Measurements from ENCODE around the gene HELZ. TPM values are rescaled to one million over a fixed set of nuclear protein-coding genes. Genes with fewer than 3 reads are reported as not detected.

The HELZ gene
- total RNA-seq, 1 experiment from 2014 or later = 40.5 TPM

DNA sequence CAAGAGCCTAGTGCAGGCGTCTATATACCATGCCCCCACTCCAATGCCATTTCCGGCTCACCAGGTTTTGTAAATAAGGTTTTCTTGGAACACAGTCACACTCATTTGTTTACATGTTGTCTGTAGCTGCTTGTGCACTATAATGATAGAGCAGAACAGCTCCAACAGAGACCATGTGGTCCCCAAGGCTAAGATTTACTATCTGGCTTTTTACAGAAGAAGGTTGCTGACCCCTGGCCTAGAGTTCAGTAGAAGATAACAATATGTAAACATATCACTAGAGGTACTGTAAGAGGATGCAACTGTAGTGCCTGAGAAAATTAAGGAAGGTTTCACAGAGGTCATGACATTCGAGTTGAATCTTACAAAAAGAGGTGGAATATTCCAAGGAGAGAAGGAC lies 134.4 kb downstream of the HELZ start:
- no peaks in the 10 kb centered on the region for H3K79me2 ChIP-seq (ENCODE audit: insufficient read depth, low read length)
- no peak for TF ChIP-seq JUND (IDR thresholded peaks at IDR 0.05)
- TF ChIP-seq RAD21 (IDR thresholded peaks at IDR 0.05; ENCODE audit: low read depth) = no peak
- TF ChIP-seq SP1 (IDR thresholded peaks at IDR 0.05; ENCODE audit: low read depth) = no peak
- no peak for TF ChIP-seq POLR2AphosphoS5 (IDR thresholded peaks at IDR 0.05; ENCODE audit: low read depth, low read length)
- no peak for TF ChIP-seq ZBTB33 (IDR thresholded peaks at IDR 0.05; ENCODE audit: extremely low read depth, insufficient replicate concordance, low read length)
- TF ChIP-seq, protein P1, sequence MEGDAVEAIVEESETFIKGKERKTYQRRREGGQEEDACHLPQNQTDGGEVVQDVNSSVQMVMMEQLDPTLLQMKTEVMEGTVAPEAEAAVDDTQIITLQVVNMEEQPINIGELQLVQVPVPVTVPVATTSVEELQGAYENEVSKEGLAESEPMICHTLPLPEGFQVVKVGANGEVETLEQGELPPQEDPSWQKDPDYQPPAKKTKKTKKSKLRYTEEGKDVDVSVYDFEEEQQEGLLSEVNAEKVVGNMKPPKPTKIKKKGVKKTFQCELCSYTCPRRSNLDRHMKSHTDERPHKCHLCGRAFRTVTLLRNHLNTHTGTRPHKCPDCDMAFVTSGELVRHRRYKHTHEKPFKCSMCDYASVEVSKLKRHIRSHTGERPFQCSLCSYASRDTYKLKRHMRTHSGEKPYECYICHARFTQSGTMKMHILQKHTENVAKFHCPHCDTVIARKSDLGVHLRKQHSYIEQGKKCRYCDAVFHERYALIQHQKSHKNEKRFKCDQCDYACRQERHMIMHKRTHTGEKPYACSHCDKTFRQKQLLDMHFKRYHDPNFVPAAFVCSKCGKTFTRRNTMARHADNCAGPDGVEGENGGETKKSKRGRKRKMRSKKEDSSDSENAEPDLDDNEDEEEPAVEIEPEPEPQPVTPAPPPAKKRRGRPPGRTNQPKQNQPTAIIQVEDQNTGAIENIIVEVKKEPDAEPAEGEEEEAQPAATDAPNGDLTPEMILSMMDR (IDR thresholded peaks at IDR 0.05 in 2 of 3, conservative IDR thresholded peaks at IDR 0.05 in 1 of 3; ENCODE audit: borderline replicate concordance in 1 of 3, insufficient read depth in 1 of 3, low read depth in 2 of 3, low read length in 2 of 3) = no peak
- TF ChIP-seq, protein P2, sequence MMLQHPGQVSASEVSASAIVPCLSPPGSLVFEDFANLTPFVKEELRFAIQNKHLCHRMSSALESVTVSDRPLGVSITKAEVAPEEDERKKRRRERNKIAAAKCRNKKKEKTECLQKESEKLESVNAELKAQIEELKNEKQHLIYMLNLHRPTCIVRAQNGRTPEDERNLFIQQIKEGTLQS (IDR thresholded peaks at IDR 0.05) = no peak
- TF ChIP-seq, protein P3, sequence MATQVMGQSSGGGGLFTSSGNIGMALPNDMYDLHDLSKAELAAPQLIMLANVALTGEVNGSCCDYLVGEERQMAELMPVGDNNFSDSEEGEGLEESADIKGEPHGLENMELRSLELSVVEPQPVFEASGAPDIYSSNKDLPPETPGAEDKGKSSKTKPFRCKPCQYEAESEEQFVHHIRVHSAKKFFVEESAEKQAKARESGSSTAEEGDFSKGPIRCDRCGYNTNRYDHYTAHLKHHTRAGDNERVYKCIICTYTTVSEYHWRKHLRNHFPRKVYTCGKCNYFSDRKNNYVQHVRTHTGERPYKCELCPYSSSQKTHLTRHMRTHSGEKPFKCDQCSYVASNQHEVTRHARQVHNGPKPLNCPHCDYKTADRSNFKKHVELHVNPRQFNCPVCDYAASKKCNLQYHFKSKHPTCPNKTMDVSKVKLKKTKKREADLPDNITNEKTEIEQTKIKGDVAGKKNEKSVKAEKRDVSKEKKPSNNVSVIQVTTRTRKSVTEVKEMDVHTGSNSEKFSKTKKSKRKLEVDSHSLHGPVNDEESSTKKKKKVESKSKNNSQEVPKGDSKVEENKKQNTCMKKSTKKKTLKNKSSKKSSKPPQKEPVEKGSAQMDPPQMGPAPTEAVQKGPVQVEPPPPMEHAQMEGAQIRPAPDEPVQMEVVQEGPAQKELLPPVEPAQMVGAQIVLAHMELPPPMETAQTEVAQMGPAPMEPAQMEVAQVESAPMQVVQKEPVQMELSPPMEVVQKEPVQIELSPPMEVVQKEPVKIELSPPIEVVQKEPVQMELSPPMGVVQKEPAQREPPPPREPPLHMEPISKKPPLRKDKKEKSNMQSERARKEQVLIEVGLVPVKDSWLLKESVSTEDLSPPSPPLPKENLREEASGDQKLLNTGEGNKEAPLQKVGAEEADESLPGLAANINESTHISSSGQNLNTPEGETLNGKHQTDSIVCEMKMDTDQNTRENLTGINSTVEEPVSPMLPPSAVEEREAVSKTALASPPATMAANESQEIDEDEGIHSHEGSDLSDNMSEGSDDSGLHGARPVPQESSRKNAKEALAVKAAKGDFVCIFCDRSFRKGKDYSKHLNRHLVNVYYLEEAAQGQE (IDR thresholded peaks at IDR 0.05; ENCODE audit: low read depth) = no peak
- no peak for TF ChIP-seq ELF1 (IDR thresholded peaks at IDR 0.05; ENCODE audit: borderline replicate concordance, low read depth)
- TF ChIP-seq POLR2A (IDR thresholded peaks at IDR 0.05; ENCODE audit: borderline replicate concordance, extremely low read depth, insufficient read depth, insufficient read length) = no peak
- TF ChIP-seq ZFX (IDR thresholded peaks at IDR 0.05) = no peak
- no peak for TF ChIP-seq ZNF274 (IDR thresholded peaks at IDR 0.05; ENCODE audit: low read depth, low read length)
- no peak for TF ChIP-seq SRF (IDR thresholded peaks at IDR 0.05; ENCODE audit: low read depth)
- TF ChIP-seq FOSL1 (IDR thresholded peaks at IDR 0.05; ENCODE audit: low read depth) = no peak
- TF ChIP-seq YY1 (IDR thresholded peaks at IDR 0.05; ENCODE audit: extremely low read depth, insufficient replicate concordance, low read depth, low read length) = no peak
- no TSS peak for BruUV-seq (replicated peaks)
- no peak overlapping the region for H2AFZ ChIP-seq (ENCODE audit: low read depth, low read length, poor library complexity, severe bottlenecking)
- ChIA-PET CTCF (no interaction called here), POLR2A (no interaction called here), RAD21 (ENCODE audit: low non-redundant PET in 1 of 2, low total read pairs in 2 of 2, uncharacterized antibody in 2 of 2, unreplicated experiment in 2 of 2) (no interaction called here)
- H3K9ac ChIP-seq (ENCODE audit: low read length) = no peak overlapping the region
- no peak overlapping the region for H3K27ac ChIP-seq (ENCODE audit: low read depth, low read length)
- DNase-seq (ENCODE audit: low read depth, low spot score) (no peak), ATAC-seq (no peak)
- peaks cover 23 to 26% of the 10 kb centered on the region in 2 experiments for H3K36me3 ChIP-seq (ENCODE audit: control insufficient read depth in 1 of 2, insufficient read depth in 2 of 2, low read length in 2 of 2)
- no peak overlapping the region for H3K4me2 ChIP-seq (ENCODE audit: low read length)
- no peaks in the 10 kb centered on the region for H3K27me3 ChIP-seq (ENCODE audit: insufficient read depth, low read length)
- H3K4me3 ChIP-seq (replicated peaks in 1 of 2; ENCODE audit: low read depth in 1 of 2, low read length in 2 of 2) = no peak overlapping the region
- H3K4me1 ChIP-seq (ENCODE audit: control insufficient read depth in 1 of 2, insufficient read depth in 2 of 2, low read length in 2 of 2) = no peaks in the 10 kb centered on the region
- H4K20me1 ChIP-seq (ENCODE audit: insufficient read depth) = no peaks in the 10 kb centered on the region
- intact Hi-C loops (cut with micrococcal nuclease) = no loop called here
- H3K9me3 ChIP-seq (ENCODE audit: control insufficient read depth in 1 of 2, insufficient read depth in 1 of 2, low read depth in 1 of 2, low read length in 2 of 2) = no peaks in the 10 kb centered on the region
- H3K9me2 ChIP-seq (ENCODE audit: insufficient read depth) = no peaks in the 10 kb centered on the region
